Islet of Langerhans (tissue), 1 donor: ENCODE data around the gene KCNH5.

Experiments
- FAIRE-seq: peaks from one replicate; lab custom pipeline; 2011; peaks lifted over from hg19 to GRCh38; lab: Jason Lieb, UNC

Gene KCNH5

GRCh38 chr14:62988967-62989366 lies 56.3 kb downstream of the KCNH5 start:
- FAIRE-seq: no peak

- FAIRE-seq: no peak
These were observed 61.4 kb downstream of the KCNH5 start for GRCh38 chr14:62983821-62984220.

- FAIRE-seq: no peak
These were observed 64.6 kb downstream of the KCNH5 start for GRCh38 chr14:62980693-62981092.

GRCh38 chr14:62957562-62957961 lies 87.7 kb downstream of the KCNH5 start:
- no peak for FAIRE-seq

GRCh38 chr14:62956413-62956812 lies 88.8 kb downstream of the KCNH5 start:
- FAIRE-seq: no peak

GRCh38 chr14:62954165-62954564 lies 91.1 kb downstream of the KCNH5 start:
- FAIRE-seq: no peak

- FAIRE-seq: no peak
These were observed 93.0 kb downstream of the KCNH5 start for GRCh38 chr14:62952226-62952625.

GRCh38 chr14:62947301-62947700 lies 98.0 kb downstream of the KCNH5 start:
- no peak for FAIRE-seq

- FAIRE-seq: no peak
These were observed 99.0 kb downstream of the KCNH5 start for GRCh38 chr14:62946221-62946620.

GRCh38 chr14:62943202-62943601 lies 102.1 kb downstream of the KCNH5 start:
- no peak for FAIRE-seq

GRCh38 chr14:62939970-62940369 lies 105.3 kb downstream of the KCNH5 start:
- FAIRE-seq: no peak

- no peak for FAIRE-seq
These were observed 106.5 kb downstream of the KCNH5 start for GRCh38 chr14:62938778-62939177.

- FAIRE-seq: no peak
These were observed 110.8 kb downstream of the KCNH5 start for GRCh38 chr14:62934439-62934838.

GRCh38 chr14:62921466-62921865 lies 123.8 kb downstream of the KCNH5 start:
- FAIRE-seq: no peak

- FAIRE-seq: no peak
These were observed 128.7 kb downstream of the KCNH5 start for GRCh38 chr14:62916551-62916950.

- no peak for FAIRE-seq
These were observed 130.4 kb downstream of the KCNH5 start for GRCh38 chr14:62914873-62915272.

GRCh38 chr14:62914025-62914424 lies 131.2 kb downstream of the KCNH5 start:
- no peak for FAIRE-seq

- no peak for FAIRE-seq
These were observed 136.8 kb downstream of the KCNH5 start for GRCh38 chr14:62908506-62908905.

GRCh38 chr14:62905566-62905965 lies 139.7 kb downstream of the KCNH5 start:
- FAIRE-seq: no peak

GRCh38 chr14:62897771-62898170 lies 147.5 kb downstream of the KCNH5 start:
- FAIRE-seq: no peak

GRCh38 chr14:62896932-62897456 lies 148.3 kb downstream of the KCNH5 start:
- FAIRE-seq: no peak

- FAIRE-seq: no peak
These were observed 150.5 kb downstream of the KCNH5 start for GRCh38 chr14:62894736-62895135.

GRCh38 chr14:62889364-62889763 lies 155.9 kb downstream of the KCNH5 start:
- FAIRE-seq: no peak

- FAIRE-seq: no peak
These were observed 158.8 kb downstream of the KCNH5 start for GRCh38 chr14:62886461-62886860.

- no peak for FAIRE-seq
These were observed 159.8 kb downstream of the KCNH5 start for GRCh38 chr14:62885451-62885850.
